HL-60/S4 (cell line): ENCODE results near the gene TSPAN15.
"Not testable (repeated sequence)": the region's sequence is repeated elsewhere in the genome, so short reads cannot be mapped to it uniquely, and the experiment has no call there.

Experiments used
- in situ Hi-C: fragments of 300-500 bp; cut with MboI; formaldehyde crosslinking; loops from 2 replicates; pipeline ENCODE4 v1.14.3; 2022; ENCODE audit warnings: low sequenced_read_pairs

TSPAN15 gene

DNA sequence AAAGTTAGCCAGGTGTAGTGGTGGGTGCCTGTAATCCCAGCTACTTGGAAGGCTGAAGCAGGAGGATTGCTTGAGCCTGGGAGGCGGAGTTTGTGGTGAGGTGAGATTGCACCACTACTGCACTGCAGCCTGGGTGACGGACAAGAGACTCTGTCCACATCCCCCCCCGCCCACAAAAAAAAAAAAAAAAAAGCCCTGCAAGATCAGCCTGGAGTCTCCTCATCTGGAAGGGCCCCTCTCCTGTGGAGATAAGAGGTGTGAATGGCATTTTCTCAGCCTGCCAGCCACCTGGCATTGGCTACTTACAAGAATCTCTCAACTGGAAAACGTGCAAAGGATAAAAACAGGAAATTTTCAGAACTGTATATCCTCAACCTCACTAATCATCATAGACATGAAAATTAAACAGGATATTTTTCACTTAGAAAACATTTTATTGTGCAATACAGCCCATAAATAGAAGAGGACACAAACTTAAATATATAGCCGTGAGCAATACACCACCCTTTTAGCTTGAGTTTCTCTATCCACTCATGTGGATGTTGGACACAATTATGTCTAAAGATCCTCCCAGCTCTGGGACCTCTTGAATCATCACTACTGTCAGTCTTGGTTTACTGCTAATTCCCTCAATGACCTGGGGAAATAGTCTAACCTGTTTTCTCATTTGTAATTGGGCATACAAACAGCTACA, 11.3 kb upstream of the TSPAN15 start:
- in situ Hi-C loops = no loop called here

DNA sequence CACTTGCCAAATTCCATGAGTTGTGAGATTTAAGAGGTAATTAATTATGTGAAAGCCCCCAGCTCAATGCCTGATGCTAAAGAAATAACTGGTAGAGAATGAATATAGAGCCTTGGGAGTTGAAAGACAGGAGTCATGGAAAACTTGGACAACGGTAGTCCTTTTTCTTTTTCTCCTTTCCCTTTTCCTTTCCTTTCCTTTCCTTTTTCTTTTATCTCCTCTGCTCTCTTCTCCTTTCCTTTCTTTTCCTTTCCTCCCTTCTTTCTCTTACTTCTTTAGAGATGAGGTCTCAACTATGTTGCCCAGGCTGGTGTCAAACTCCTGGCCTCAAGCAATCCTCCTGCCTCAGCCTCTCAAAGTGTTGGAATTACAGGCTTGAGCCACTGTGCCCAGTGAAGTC, 7.9 kb upstream of the TSPAN15 start:
- in situ Hi-C loops = no loop called here

DNA sequence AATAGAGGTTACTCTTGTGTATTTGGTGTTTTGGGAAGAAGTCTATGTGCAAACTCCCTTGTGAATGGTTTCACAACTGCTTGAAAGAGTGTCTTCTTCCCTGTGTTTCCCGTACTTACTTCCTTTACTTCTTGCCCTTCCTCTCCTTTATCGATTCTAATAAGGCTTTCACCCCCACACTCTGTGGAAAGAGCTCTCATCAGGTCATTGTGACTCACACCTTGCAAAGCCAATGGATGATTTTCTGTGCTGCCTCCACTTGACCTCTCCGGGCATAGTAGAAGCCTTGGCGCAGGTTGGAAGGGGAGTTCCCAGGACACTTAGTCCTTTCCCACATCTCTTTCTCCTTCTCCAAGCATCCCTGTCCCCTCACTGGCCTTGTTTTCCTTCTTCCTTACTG, 6.2 kb upstream of the TSPAN15 start:
- in situ Hi-C loops = no loop called here

DNA sequence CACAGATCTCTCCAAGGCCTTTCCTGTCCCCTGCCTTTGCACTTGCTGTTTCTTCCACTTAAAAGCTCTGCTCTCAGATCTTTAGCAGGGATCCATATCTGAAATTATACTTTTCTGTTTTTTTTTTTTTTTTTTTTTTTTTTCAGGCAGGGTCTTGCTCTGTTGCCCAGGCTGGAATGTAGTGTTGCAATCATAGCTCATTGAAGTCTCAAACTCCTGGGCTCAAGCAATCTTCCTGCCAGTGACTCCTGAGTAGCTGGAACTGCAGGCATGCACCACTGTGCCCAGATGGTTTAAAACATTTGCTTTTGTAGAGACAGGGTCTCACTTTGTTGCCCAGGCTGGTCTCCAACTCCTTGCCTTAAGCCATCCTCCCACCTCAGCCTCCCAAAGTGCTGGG, 5.0 kb upstream of the TSPAN15 start:
- in situ Hi-C loops = no loop called here

DNA sequence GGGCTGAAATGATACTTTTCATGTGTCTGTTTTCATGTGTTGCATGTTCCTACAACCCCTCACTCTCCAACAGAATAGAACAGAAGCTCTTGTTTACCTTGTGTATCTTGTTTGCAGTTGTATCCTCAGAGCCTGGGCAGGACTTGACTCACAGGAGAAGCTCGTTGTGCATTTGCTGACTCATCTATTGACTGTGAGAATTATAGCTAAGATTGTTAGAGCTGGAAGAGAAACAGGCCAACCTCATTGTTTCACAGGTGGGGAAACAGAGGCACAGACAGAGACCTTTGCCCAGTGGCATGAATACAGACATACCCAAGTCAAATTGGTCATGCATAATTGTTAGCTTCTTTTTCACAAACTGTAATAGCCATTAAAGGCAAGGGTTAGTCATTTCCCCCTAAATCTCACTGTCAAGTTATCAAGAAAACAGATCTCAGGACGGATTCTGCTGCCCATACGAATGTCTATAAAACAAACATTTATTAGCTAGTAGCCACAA, 4.6 kb upstream of the TSPAN15 start:
- in situ Hi-C loops = no loop called here

DNA sequence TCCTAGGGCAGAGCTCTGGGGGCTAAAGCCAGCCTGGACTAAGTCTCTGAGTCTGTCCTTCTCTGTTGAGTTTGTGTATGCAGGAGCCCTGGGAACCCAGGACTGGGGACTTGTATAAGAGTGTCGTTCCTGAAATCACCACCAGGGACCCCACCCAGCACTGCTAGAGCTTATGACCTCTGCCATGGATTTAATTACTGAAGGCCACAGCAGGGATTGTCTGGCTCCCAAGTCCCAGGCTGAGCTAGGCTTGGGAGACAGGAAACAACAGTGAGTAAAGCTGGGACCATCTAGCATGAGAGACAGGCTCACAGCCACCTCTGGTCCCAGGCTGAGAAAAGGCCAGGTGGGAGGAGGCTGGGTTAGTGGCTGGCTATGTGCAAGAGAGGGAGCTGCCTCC, 1.4 kb upstream of the TSPAN15 start:
- in situ Hi-C loops = no loop called here

DNA sequence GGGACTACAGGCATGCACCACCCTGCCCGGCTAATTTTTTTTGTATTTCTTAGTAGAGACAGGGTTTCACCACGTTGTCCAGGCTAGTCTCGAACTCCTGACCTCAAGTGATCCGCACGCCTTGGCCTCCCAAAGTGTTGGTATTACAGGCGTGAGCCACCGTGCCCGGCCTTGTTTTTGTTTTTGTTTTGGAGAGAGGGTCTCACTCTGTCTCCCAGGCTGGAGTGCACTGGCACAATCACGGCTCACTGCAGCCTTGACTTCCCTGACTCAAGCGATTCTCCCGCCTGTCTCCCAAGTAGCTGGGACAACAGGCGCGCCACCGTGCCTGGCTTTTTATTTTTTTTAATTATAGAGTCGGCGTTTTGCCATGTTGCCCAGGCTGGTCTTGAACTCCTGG, 870 bp upstream of the TSPAN15 start:
- in situ Hi-C loops = not testable (repeated sequence)

DNA sequence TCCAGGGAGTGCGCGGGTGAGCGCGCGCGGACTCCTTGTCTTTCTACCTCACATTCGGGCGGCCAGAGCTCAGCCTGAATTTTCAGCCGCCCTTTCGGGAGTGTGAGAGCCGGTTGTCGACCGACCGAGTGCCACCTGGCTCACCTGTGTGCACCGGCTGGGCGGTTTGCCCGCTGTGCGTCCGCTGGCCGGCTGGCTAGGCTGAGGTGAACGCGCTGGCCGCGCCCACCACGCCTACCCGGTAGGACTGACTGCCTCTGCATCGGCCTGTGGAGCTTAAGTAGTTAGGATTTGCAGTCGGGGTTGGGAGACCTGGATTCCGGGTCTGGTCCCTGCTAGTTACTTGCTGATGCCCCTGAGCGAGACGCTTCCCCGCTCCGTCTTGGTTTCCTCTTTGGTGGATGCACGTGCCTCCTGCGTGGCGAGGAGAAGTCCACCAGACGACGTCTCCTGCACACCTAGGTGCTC, 553 bp downstream of the TSPAN15 start:
- in situ Hi-C loops = no loop called here

DNA sequence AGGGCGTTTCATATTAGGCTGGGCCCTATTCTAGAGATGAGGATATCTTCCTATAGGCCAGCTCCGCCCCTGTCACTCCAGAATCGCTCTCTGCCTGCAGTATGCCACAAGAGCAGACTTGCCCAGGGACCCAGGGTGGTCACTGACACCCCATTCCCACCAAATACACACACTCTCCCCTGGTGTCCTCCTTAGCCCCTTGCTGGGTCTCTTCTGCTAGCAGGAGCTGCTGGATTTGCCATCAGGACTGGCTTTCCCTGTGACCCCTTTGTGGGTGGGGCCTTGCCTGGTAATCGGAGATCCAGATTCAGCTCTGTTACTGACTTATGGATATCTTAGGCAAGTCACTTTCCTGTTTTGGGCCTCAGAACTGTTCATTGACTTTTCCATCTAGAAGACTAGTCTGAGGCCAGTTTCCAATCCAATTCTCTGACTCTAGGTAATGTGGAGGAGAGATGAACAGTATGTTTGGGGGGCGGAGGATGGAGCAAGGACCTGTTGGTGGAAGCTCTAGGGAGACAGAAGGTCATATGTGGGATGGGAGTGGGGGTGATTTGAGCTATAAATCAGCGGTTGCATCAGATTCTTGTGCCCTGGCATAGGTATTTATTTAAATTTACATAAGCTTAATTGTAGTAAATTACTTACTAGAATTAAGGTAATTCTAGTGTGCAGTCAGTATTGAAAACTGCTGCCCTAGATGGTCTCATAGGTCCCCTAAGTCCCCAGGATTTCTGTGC, 1.6 kb downstream of the TSPAN15 start:
- in situ Hi-C loops = no loop called here

DNA sequence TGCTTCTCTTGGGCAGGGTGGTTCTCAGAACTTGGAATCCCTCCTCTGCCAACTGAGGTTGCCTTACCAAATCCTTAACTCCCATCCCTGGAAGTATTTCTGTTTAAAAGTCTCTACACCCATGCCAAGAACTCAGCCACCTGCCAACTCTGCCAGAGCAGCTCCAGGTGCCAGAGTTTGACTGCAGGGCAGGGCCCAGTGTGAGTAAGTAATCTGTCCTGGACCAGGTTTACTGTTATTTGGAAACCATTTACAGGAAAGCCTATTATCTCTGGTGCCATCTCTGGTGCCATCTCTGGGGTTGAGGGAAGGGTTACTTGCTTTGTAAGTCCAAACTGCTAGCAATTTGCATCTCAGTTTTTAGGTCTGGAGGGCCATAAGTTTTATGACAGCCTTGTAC, 2.5 kb downstream of the TSPAN15 start:
- in situ Hi-C loops = no loop called here

DNA sequence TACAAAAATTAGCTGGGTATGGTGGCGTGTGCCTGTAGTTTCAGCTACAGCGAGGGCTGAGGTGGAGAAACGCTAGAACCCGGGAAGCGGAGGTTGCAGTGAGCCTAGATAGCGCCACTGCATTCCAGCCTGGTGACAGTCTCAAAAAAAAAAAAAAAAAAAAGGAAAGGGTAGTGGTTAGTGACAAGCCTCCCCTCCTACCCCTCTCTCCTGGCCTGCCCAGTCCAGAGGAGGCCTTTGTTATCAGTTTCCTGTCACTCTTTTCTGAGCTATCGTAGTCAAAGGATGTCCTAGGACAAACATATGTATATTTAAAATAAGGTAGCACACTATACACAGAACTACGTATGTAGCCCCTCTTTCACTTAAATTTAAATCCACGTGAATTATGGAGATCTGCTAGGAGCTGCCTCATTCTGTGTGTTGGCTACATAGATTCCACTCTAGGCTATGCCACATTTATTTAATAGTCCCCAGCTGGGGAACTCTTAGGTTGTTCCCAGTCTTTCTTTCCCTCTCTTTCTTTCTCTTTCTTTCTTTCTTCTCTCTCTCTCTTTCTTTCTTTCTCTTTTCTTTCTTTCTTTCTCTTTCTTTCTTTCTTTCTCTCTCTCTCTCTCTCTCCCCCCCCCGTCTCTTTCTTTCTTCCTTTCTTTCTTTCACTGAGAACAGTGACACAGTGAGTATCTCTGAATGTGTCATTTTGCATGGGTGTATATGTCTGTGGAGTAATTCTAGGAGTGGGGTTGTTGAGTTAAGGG, 3.9 kb downstream of the TSPAN15 start:
- in situ Hi-C loops = no loop called here

DNA sequence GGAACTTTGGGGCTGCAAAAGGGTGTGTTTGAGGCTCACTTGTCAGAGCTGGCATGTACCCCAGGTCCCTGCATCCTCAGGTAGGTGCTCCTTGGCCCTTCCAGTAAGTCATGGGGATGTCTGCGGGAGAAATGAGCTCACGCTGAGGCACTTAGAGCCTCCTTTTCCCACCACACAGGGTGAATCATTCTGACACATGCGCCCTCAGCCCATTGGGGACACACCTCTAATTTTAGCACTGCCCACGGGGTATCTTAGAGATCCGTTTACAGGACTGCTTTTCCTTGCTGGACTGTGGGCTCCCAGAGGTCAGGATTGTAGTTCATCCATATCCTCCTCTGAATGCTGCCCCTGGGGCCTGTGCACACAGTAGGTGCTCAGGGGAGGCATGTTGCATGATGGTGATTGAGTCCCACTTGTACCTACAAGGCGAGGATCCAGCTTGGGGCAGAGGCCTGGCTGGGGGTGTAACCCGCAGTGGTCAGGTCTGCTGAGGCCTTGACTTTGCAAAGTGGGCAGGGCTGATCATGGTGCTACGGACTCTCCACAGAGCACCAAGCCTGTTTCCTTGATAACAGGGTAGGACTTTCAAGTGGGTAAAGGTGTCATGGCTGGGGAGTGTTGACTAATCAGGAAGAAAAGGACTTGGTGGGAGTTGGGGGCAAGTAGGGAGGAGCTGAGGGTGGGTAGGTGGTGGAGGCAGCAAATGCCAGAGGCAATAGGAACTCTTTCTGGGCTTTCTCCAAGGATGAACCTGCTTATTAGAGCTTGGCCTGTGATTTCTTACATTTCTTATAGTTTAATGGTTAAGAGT, 5.8 kb downstream of the TSPAN15 start:
- in situ Hi-C loops = no loop called here

DNA sequence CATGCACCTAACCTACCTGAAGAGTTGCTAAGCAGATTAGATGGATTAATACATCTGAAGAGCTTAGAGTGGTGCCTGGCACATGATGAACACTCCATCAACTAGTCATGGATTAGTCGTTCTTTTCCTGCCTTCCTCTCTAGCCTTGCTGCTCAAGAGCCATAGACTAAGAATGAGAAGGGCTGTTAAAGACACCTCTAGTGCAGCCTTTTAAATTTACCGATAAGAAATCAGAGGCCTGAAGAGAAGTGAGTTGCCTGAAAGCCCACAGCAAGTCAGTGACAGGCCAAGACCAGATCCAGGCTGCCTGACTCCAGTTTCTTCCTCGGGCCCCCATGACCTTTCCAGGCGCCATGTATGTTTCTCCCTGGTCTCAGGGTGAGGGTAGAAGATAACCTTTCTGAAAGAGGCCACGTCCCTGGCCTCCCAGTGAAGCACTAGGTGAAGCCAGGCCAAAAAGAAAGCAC, 6.5 kb downstream of the TSPAN15 start:
- in situ Hi-C loops = no loop called here

DNA sequence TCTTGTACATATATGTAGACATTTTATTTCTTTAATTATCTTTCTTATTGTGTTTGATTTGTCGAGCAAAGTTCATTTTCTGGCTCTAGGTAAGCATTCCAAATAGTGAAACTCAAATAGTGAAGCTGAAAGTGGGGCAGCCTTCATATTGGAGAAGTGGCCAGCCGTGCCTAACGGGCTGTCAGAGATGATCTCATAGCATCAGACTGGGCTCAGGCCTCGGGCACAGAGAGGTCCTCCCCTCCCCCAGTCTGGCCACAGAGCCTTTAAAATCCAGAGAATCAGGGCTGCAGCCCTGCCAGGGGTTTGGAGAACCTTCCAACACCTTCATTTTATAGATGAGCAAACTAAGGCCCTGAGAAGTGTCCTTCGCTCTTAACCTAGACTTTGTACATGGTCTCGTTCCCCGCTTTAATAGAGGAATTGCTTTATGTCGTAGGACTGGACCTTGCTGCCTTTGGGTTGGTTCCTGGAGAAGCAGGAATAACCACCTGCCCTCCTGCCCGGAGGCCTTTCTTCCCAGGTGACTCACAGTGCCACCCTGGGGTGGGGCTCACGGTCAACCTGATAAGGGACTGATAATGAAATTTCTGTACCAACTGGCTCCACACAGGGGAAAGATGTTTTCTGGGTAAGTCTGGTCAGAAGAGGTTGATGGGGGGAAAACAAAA, 7.3 kb downstream of the TSPAN15 start:
- in situ Hi-C loops = no loop called here

DNA sequence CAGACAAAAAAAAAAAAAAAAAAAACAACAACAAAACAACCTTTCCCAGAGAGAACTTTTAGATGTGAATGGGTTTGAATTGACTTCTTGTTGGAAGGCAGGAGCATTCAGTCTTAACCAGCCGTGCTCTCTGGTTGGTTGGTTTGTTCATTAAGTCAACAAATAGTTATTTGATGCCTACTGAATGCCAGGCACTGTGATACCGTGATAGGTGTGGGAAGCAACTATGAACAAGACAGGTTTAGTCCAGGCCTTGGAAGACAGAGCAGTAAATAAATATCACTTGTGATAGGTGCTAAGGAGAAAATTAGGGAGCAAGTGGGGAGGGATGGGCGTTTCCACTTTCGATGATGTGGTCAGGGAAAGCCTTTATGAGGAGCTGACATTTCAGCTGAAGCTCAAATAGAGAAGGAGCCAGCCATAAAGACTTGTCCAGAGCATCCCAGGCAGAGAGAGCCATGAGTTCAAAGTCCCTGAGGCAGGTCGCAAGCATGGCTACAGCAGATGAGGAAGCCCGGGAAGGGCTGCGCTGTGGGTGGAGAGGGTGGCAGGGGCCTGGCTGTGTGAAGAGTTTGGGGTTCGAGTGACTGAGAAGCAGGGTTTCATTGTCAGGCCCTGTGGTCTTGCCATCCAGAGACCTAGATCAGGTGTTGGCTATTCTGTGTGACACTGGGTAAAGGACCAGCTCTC, 8.0 kb downstream of the TSPAN15 start:
- in situ Hi-C loops = no loop called here

DNA sequence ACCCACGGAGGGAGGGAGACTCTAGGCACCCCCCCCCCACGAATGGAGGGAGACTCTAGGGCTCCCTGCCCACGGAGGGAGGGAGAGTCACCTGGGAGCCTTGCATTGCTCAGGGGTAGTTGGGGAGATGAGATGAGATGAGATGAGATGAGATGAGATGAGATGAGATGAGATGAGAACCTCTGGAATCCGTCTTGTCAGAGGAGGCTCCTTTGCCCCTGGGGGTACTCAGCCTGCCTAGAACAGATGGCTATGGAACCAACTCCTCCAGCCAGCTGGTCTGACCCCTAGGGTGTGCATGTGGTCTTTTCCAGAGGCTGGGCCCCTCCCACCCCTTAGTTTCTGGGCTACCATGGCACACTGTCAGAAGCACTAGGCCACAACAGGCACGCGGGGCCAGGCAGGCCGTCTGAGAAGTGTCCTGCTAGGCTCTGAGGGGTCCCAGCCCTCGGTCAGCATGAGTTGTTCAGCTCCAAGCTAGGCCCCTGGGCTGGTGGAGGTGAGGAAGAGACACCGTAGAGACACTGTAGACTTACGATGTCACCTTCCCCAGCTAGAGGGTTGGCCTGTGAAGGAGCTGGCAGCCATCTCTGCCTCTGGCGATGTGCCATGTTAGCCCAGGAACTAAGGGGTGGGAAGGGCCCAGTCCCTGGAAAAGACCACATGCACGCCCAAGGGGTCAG, 8.8 kb downstream of the TSPAN15 start:
- in situ Hi-C loops = no loop called here

DNA sequence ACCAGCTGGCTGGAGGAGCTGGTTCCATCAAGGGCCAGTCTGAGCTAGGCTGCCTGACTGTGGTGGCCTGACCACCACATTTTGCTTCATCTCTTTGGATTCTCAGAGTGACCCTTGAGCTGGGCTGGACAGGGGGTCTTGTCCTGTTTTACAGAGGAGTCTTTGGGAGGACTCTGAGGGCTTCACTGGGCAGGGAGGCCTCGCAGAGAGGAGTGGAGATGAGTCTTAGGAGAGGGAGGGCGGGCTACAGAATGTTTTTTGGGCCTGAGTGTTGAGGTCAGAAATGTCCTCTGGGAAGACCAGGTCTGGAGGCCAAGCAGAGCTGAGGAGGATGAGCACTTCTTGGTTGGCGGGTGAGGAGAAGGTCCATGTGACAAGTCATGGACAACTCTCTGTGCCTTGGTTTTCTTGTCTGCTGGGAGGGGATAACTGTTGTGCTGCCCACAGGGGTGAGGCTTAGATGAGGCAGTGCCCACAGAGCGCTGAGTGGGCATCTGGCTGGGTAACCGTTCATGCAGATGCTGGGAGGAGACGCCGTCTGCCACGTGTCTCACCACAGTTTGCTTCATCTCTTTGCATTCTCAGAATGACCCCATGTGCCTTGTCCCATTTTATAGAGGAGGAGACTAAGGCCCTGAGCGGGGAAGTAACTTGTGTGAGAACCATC, 9.4 kb downstream of the TSPAN15 start:
- in situ Hi-C loops = no loop called here

DNA sequence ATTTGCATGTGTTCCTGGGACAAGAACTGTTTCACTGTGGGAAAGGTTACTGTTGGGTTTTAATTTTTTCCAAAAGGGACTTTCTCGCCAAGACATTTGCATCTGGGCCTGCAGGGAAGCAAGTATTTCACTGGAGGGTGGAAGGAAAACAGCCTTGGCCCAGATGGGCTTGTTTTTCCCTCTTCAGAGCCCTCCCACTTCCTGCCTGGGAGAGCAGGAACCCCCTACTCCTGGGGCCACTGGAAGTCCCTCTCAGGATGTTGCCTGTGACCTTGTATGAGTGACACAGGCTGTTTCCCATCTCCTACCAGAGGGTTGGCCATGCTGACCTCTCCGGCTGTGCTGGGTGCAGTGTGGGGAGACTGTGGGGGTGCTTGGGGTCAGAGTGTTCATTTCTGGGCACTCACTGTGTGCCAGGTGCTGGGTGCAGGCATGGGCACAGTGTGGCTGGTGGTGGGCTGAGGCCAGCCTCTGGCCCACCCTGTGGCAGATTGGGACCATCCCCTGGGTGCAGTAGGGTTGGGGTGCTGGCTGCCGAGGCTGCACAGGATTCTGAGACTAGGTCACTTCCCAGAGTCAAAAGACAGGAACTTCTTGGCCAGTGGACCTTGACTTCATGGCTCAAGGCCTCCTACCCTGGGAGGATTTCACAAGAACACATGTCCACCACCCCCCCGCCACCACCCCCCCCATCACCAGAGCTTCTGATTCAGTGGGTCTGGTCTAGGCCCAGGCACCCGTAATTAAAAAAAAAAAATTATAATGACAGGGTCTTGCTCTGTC, 10.2 kb downstream of the TSPAN15 start:
- in situ Hi-C loops = no loop called here
